B cell (primary cell): Measurements from ENCODE around the gene PIAS3. TPM values are rescaled to one million over a fixed set of nuclear protein-coding genes. Genes with fewer than 3 reads are reported as not detected.
A peak's percentile ranks its signal among the peaks of the same experiment; 100 is the strongest.

Experiments
- ATAC-seq: fragments of 200-7000 bp; cut with Tn5 transposase; one replicate; pipeline ENCODE4 v1.10.0; 2021; ENCODE audit warnings: low read depth, mild to moderate bottlenecking, moderate number of reproducible peaks, moderate library complexity
- CTCF ChIA-PET: fragments of 350-600 bp; sonication (Branson Sonifier 250); formaldehyde crosslinking; loops from one replicate; lab custom pipeline; 2021; ENCODE audit warnings: antibody characterized with exemption, inconsistent platforms; lab: Charles Lee
- POLR2A ChIA-PET: fragments of 350-600 bp; sonication (Branson Sonifier 250); formaldehyde crosslinking; loops from one replicate; lab custom pipeline; 2021; ENCODE audit warnings: antibody characterized with exemption; lab: Charles Lee
- DNase-seq: peaks from one replicate; pipeline ENCODE4 v3.0.0; 2013
- H2AFZ ChIP-seq: 2 replicates; pipeline ENCODE4 v1.6.1; 2012; ENCODE audit warnings: mild to moderate bottlenecking, low read depth, low read length; ENCODE audit not compliant: insufficient read depth, poor library complexity, severe bottlenecking
- H3K27ac ChIP-seq, 2 donors: 1 replicate in 1 of 2; 2 replicates in 1 of 2; pipeline ENCODE4 v1.5.1; 2012 to 2013; ENCODE audit warnings: low read length in 2 of 2, mild to moderate bottlenecking in 2 of 2, moderate library complexity in 1 of 2
- H3K27me3 ChIP-seq, 4 experiments: fragments of 200-600 bp in 1 of 4; sonication (generic) in 1 of 4; replicated peaks in 1 of 4; 1 replicate in 2 of 4; 2 replicates in 2 of 4; pipeline versions ENCODE4 v1.6.1 to v1.7.0; 2013 to 2016; ENCODE audit warnings: low read length in 3 of 4, mild to moderate bottlenecking in 2 of 4, mixed read lengths in 1 of 4, moderate library complexity in 1 of 4; ENCODE audit not compliant: insufficient read depth in 4 of 4, control insufficient read depth in 3 of 4; ENCODE audit errors: control extremely low read depth in 1 of 4
- H3K36me3 ChIP-seq, 2 experiments: replicated peaks in 1 of 2; 1 replicate in 1 of 2; 2 replicates in 1 of 2; pipeline versions ENCODE4 v1.6.1 to v1.7.1; 2013; ENCODE audit warnings: low read length in 1 of 2; ENCODE audit not compliant: insufficient read depth in 2 of 2, control insufficient read depth in 1 of 2; ENCODE audit errors: control extremely low read depth in 1 of 2, extremely low read depth in 1 of 2
- H3K4me1 ChIP-seq, 2 donors: fragments of 200-600 bp in 1 of 2; sonication (generic) in 1 of 2; 1 replicate in 1 of 2; 2 replicates in 1 of 2; pipeline versions ENCODE4 v1.5.1 to v1.6.1; 2013 to 2017; ENCODE audit warnings: low read length in 2 of 2; ENCODE audit not compliant: control insufficient read depth in 2 of 2, insufficient read depth in 2 of 2
- H3K4me2 ChIP-seq: replicated peaks from 2 replicates; pipeline ENCODE3; 2012; ENCODE audit warnings: mild to moderate bottlenecking, low read depth, low read length; ENCODE audit not compliant: poor library complexity, severe bottlenecking
- H3K4me3 ChIP-seq, 5 experiments: fragments of 200-600 bp in 1 of 5; sonication (generic) in 1 of 5; 1 replicate in 3 of 5; 2 replicates in 2 of 5; pipeline versions ENCODE4 v1.5.1 to v1.7.0; 2011 to 2016; ENCODE audit warnings: low read length in 4 of 5, mild to moderate bottlenecking in 4 of 5, low read depth in 2 of 5, control low read depth in 1 of 5, moderate library complexity in 1 of 5; ENCODE audit not compliant: insufficient read depth in 1 of 5; ENCODE audit errors: control extremely low read depth in 1 of 5, extremely low read depth in 1 of 5
- H3K79me2 ChIP-seq: fragments of 200-600 bp; sonication (generic); one replicate; pipeline ENCODE4 v1.6.0; 2016; ENCODE audit warnings: low read length; ENCODE audit not compliant: control insufficient read depth, insufficient read depth
- H3K9ac ChIP-seq: fragments of 200-600 bp; sonication (generic); 2 replicates; pipeline ENCODE4 v1.6.1; 2017; ENCODE audit warnings: mild to moderate bottlenecking, low read length, moderate library complexity
- H3K9me3 ChIP-seq, 3 donors: one replicate each; pipeline versions ENCODE4 v1.6.1 to v1.7.1; 2013; ENCODE audit warnings: low read length in 2 of 3; ENCODE audit not compliant: control insufficient read depth in 2 of 3, insufficient read depth in 1 of 3; ENCODE audit errors: control extremely low read depth in 1 of 3
- H4K20me1 ChIP-seq: 2 replicates; pipeline ENCODE4 v1.6.0; 2012; ENCODE audit warnings: mild to moderate bottlenecking, low read length; ENCODE audit not compliant: insufficient read depth, control insufficient read depth, poor library complexity, severe bottlenecking
- H3K27ac Mint-ChIP-seq: one replicate; pipeline ENCODE4 v1.8.0; 2021; ENCODE audit warnings: mixed read lengths
- H3K27me3 Mint-ChIP-seq: one replicate; pipeline ENCODE4 v1.8.0; 2021; ENCODE audit warnings: mixed read lengths
- H3K4me1 Mint-ChIP-seq: one replicate; pipeline ENCODE4 v1.8.0; 2021; ENCODE audit warnings: mixed read lengths
- H3K4me3 Mint-ChIP-seq: one replicate; pipeline ENCODE4 v1.8.0; 2021; ENCODE audit warnings: mixed read lengths
- H3K9me3 Mint-ChIP-seq: one replicate; pipeline ENCODE4 v1.8.0; 2022; ENCODE audit warnings: mixed read lengths; ENCODE audit not compliant: insufficient read depth
- CTCF ChIP-seq: fragments of 200-600 bp; IDR thresholded peaks from one replicate; pipeline ENCODE4 v1.8.0; 2022; ENCODE audit warnings: antibody characterized with exemption, mild to moderate bottlenecking
- EZH2 ChIP-seq: IDR thresholded peaks from 2 replicates; pipeline ENCODE4 v1.6.1; 2012; ENCODE audit warnings: borderline replicate concordance, low read depth, mild to moderate bottlenecking, moderate library complexity, low read length; ENCODE audit not compliant: insufficient read depth, poor library complexity, severe bottlenecking
- WGBS: methylation state at CpG from one replicate; pipeline ENCODE4 v1.1.5; 2013; ENCODE audit warnings: missing lambda C conversion rate; ENCODE audit not compliant: insufficient coverage; 5-methylcytosine and 5-hydroxymethylcytosine counted together
- intact Hi-C: fragments of 100-400 bp; cut with micrococcal nuclease; formaldehyde crosslinking; loops from one replicate; pipeline ENCODE4 v1.10.0; 2022
- polyA plus RNA-seq: library from polyadenylated mRNA; depleted of rRNA; stranded (reverse); fragments of >200 nt; gene quantifications from 2 replicates; pipeline ENCODE4 v1.2.3, GENCODE V29; 2012
- total RNA-seq, 2 donors: library from RNA; stranded (reverse); fragments of 120-200 nt in 1 of 2; gene quantifications; 1 replicate in 1 of 2; 2 replicates in 1 of 2; pipeline versions ENCODE4 v1.2.3 to v1.2.4, GENCODE V29; 2013 to 2022

Gene PIAS3
- total and polyA plus RNA-seq, 2 donors (not counting 1 experiment from before 2014, with no cell fraction given), result 23.2 to 45.0 TPM

DNA sequence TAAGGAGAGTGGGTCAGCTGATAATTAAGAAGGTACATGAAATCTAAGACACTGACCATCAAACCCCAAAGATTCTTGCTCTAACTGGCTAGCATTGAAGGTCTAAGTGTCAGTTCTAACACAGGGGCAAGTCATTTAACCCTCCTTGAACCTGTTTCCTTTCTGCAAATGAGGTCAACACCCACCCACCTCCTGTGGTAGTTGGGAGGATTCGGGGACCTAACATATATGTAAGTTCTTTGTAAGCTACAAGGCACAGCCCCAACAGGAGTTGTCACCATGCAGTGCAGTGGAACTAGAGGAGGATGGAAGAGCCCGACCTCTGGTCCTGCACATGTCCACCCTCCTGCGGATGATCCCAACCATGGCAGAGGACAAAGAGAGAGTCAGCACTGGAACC lies 11.1 kb downstream of the PIAS3 start:
- Mint-ChIP-seq H3K4me3 (no peak overlapping the region), H3K4me1 (peaks cover 7% of the 10 kb centered on the region), H3K27ac (no peak overlapping the region), H3K9me3 (no peaks in the 10 kb centered on the region), H3K27me3 (no peaks in the 10 kb centered on the region)
- Histone ChIP-seq H3K27me3 (no peaks in the 10 kb centered on the region), H3K36me3 (peaks cover 4 to 40% of the 10 kb centered on the region in 2 experiments), H3K4me2 (no peak overlapping the region), H3K4me1 (peaks cover 18 to 24% of the 10 kb centered on the region in 2 donors), H4K20me1 (no peaks in the 10 kb centered on the region), H3K9ac (no peak overlapping the region), H3K27ac (no peak overlapping the region), H2AFZ (no peak overlapping the region), H3K79me2 (no peaks in the 10 kb centered on the region), H3K9me3 (no peaks in the 10 kb centered on the region), H3K4me3 (no peak overlapping the region)
- TF ChIP-seq CTCF, result no peak
- no peak for TF ChIP-seq EZH2
- 100% methylated on average over 3 of the region's 3 CpGs for WGBS
- intact Hi-C loops, result loop anchor here (5.0 kb wide), 1 partner anchor 39 kb away; the partner anchor contains the start of gene ANKRD35
- POLR2A ChIA-PET, result interaction anchor here (4.1 kb wide), 1 partner anchor 10 kb away, joined by 70 read pairs; the partner anchor contains the start of gene PIAS3
- ATAC-seq (no peak), DNase-seq (no peak)
- CTCF ChIA-PET, result interaction anchor here (1.0 to 6.6 kb wide), 6 partner anchors 10 to 185 kb away, joined by 3 to 148 read pairs (median 76); partner anchors contain the start of genes ITGA10 and PIAS3

GRCh38 chr1:145846201-145846612 lies 12.7 kb downstream of the PIAS3 start:
- H3K27me3 Mint-ChIP-seq, result no peaks in the 10 kb centered on the region
- Histone ChIP-seq H3K27me3 (no peaks in the 10 kb centered on the region), H3K4me3 (peak overlapping the region; percentile 25 to 85 (median 70)), H3K4me2 (peak overlapping the region; percentile 96), H3K9me3 (no peaks in the 10 kb centered on the region), H3K27ac (peak overlapping the region; percentile 73 to 76), H2AFZ (peak overlapping the region; percentile 95), H3K79me2 (no peaks in the 10 kb centered on the region), H4K20me1 (no peaks in the 10 kb centered on the region), H3K4me1 (peaks cover 18 to 24% of the 10 kb centered on the region in 2 donors), H3K9ac (peak overlapping the region; percentile 78), H3K36me3 (peaks cover 13 to 52% of the 10 kb centered on the region in 2 experiments)
- H3K9me3 Mint-ChIP-seq, result no peaks in the 10 kb centered on the region
- H3K4me3 Mint-ChIP-seq, result no peak overlapping the region
- peak; percentile 60 for DNase-seq
- WGBS, result 100% methylated on average over 1 of the region's 3 CpGs
- ChIA-PET POLR2A (interaction anchor here (0.5 to 4.1 kb wide), 7 partner anchors 12 to 189 kb away, joined by 3 to 70 read pairs (median 6); partner anchors contain the start of genes ANKRD34A, PIAS3, POLR3C and POLR3GL), CTCF (interaction anchor here (0.6 to 6.6 kb wide), 23 partner anchors 12 to 193 kb away, joined by 3 to 148 read pairs (median 6); partner anchors contain the start of genes ITGA10, LIX1L, PEX11B and PIAS3)
- ATAC-seq, result peak; percentile 19
- intact Hi-C loops, result loop anchor here (1.0 to 5.0 kb wide), 2 partner anchors 41 to 64 kb away; partner anchors contain the start of genes ANKRD35 and ITGA10
- no peak for TF ChIP-seq EZH2
- peak; percentile 18 for TF ChIP-seq CTCF
- H3K4me1 Mint-ChIP-seq, result peaks cover 7% of the 10 kb centered on the region
- H3K27ac Mint-ChIP-seq, result no peak overlapping the region
